HepG2 (cell line): ENCODE measurements around the gene TBCD. TPM values are rescaled to one million over a fixed set of nuclear protein-coding genes. Genes with fewer than 3 reads are reported as not detected.

Experiments
- ATAC-seq: fragments of 200-7000 bp; cut with Tn5 transposase; 3 replicates; pipeline ENCODE4 v1.9.1; 2020; ENCODE audit warnings: mild to moderate bottlenecking, moderate library complexity
- BruUV-seq: library from RNA; stranded (reverse); fragments of 400-500 nt; replicated peaks from 2 replicates; lab custom pipeline; 2021; lab: Mats Ljungman, UMichigan
- CTCF ChIA-PET: fragments of 300-600 bp; formaldehyde crosslinking; extraction: SDS; loops from one replicate; lab custom pipeline; 2021; ENCODE audit warnings: low total read pairs, inconsistent platforms, low intra/inter-chr PET ratio; lab: Yijun Ruan, JAX
- POLR2A ChIA-PET: fragments of 350-600 bp; sonication (Branson Sonifier 250); formaldehyde crosslinking; loops from one replicate; lab custom pipeline; 2020; ENCODE audit warnings: antibody characterized with exemption, inconsistent platforms; lab: Yijun Ruan, JAX
- DNase-seq: peaks from one replicate; pipeline ENCODE4 v3.0.0-alpha.2; 2015; ENCODE audit warnings: low spot score
- FAIRE-seq: peaks from 3 replicates; lab custom pipeline; 2011; peaks lifted over from hg19 to GRCh38; lab: Jason Lieb, UNC
- H2AFZ ChIP-seq: one replicate; pipeline ENCODE4 v1.6.1; 2011; ENCODE audit warnings: low read length, inconsistent platforms
- H3K27ac ChIP-seq: fragments of 300-600 bp; 3 replicates; pipeline ENCODE4 v1.8.0; 2011; ENCODE audit warnings: mixed run types, mild to moderate bottlenecking, mixed read lengths, low read length, inconsistent platforms; ENCODE audit not compliant: insufficient read depth; ENCODE audit errors: extremely low read length
- H3K27me3 ChIP-seq, 2 experiments: fragments of 200-600 bp in 1 of 2; 2 replicates in 1 of 2; 3 replicates in 1 of 2; pipeline versions ENCODE4 v1.6.0 to v1.8.0; 2011; ENCODE audit warnings: low read length in 2 of 2, mild to moderate bottlenecking in 2 of 2, moderate library complexity in 2 of 2, inconsistent platforms in 1 of 2; ENCODE audit not compliant: insufficient read depth in 2 of 2, control insufficient read depth in 1 of 2
- H3K36me3 ChIP-seq, 2 experiments: fragments of 200-600 bp in 1 of 2; replicated peaks in 1 of 2; 2 replicates in 1 of 2; 3 replicates in 1 of 2; pipeline versions ENCODE4 v1.5.1 to v1.8.0; 2011; ENCODE audit warnings: low read length in 2 of 2, inconsistent platforms in 1 of 2; ENCODE audit not compliant: insufficient read depth in 2 of 2, control insufficient read depth in 1 of 2
- H3K4me1 ChIP-seq: 2 replicates; pipeline ENCODE4 v1.5.1; 2012; ENCODE audit warnings: low read length, inconsistent platforms; ENCODE audit not compliant: insufficient read depth
- H3K4me2 ChIP-seq: 2 replicates; pipeline ENCODE4 v1.6.0; 2011; ENCODE audit warnings: low read depth, low read length, inconsistent platforms
- H3K4me3 ChIP-seq, 3 experiments: fragments of 200-600 bp in 1 of 3; sonication (generic), shearing (Covaris generic) in 1 of 3; replicated peaks in 1 of 3; 2 replicates each; pipeline ENCODE4 v1.5.1; 2011 to 2016; ENCODE audit warnings: low read length in 3 of 3, inconsistent platforms in 2 of 3, low read depth in 2 of 3, mild to moderate bottlenecking in 2 of 3, control low read depth in 1 of 3, mixed read lengths in 1 of 3; ENCODE audit not compliant: insufficient read depth in 1 of 3
- H3K79me2 ChIP-seq: one replicate; pipeline ENCODE4 v1.6.1; 2011; ENCODE audit warnings: low read length, inconsistent platforms; ENCODE audit not compliant: insufficient read depth
- H3K9ac ChIP-seq: 2 replicates; pipeline ENCODE4 v1.6.0; 2011; ENCODE audit warnings: mild to moderate bottlenecking, low read depth, low read length, inconsistent platforms; ENCODE audit not compliant: insufficient read depth
- H3K9me3 ChIP-seq: 2 replicates; pipeline ENCODE4 v1.5.1; 2012; ENCODE audit warnings: mild to moderate bottlenecking, low read length
- H4K20me1 ChIP-seq: 2 replicates; pipeline ENCODE4 v1.6.0; 2011; ENCODE audit warnings: inconsistent platforms, mild to moderate bottlenecking, low read length, moderate library complexity; ENCODE audit not compliant: insufficient read depth
- ADNP ChIP-seq: sonication (generic); formaldehyde crosslinking; IDR thresholded peaks from 2 replicates; pipeline ENCODE4 v1.4.0; 2020; ENCODE audit warnings: missing genetic modification reagents
- GABPB1 ChIP-seq: IDR thresholded peaks from 2 replicates; pipeline ENCODE4 v1.6.1; 2016; ENCODE audit warnings: mild to moderate bottlenecking, missing genetic modification reagents, moderate library complexity, missing compliant biosample characterization
- HDAC2 ChIP-seq: sonication (generic); formaldehyde crosslinking; IDR thresholded peaks from 2 replicates; pipeline ENCODE4 v1.4.0; 2020; ENCODE audit warnings: missing genetic modification reagents
- HNF4A ChIP-seq: sonication (generic); formaldehyde crosslinking; IDR thresholded peaks from 2 replicates; pipeline ENCODE4 v1.4.0; 2020; ENCODE audit warnings: missing genetic modification reagents
- KDM1A ChIP-seq: IDR thresholded peaks from 2 replicates; pipeline ENCODE4 v1.6.1; 2016; ENCODE audit warnings: missing compliant biosample characterization
- NCOR1 ChIP-seq: fragments of 200-600 bp; sonication (generic); IDR thresholded peaks from 2 replicates; pipeline ENCODE4 v1.7.0; 2017; ENCODE audit warnings: antibody characterized with exemption, low read length, borderline replicate concordance
- NFYB ChIP-seq: sonication (generic); formaldehyde crosslinking; IDR thresholded peaks from 2 replicates; pipeline ENCODE4 v1.4.0; 2020; ENCODE audit warnings: missing genetic modification reagents
- PRMT3 ChIP-seq: sonication (generic); formaldehyde crosslinking; IDR thresholded peaks from 2 replicates; pipeline ENCODE4 v1.8.1; 2022; ENCODE audit warnings: low read depth, mild to moderate bottlenecking, moderate library complexity, missing genetic modification reagents, borderline replicate concordance
- YEATS4 ChIP-seq: sonication (generic); formaldehyde crosslinking; IDR thresholded peaks from 2 replicates; pipeline ENCODE4 v1.4.0; 2020; ENCODE audit warnings: missing genetic modification reagents, borderline replicate concordance
- ZNF772 ChIP-seq: sonication (generic); formaldehyde crosslinking; IDR thresholded peaks from 2 replicates; pipeline ENCODE4 v1.5.0; 2020; ENCODE audit warnings: mild to moderate bottlenecking, missing genetic modification reagents
- ZSCAN25 ChIP-seq: sonication (generic); formaldehyde crosslinking; IDR thresholded peaks from 2 replicates; pipeline ENCODE4 v1.8.0; 2022; ENCODE audit warnings: mild to moderate bottlenecking, missing genetic modification reagents
- WGBS: methylation state at CpG from one replicate; pipeline ENCODE4 v1.1.6; 2017; ENCODE audit warnings: low lambda C conversion rate; 5-methylcytosine and 5-hydroxymethylcytosine counted together
- in situ Hi-C: cut with HindIII; loops from 2 replicates; pipeline ENCODE4 v1.10.0; 2017; ENCODE audit warnings: low pct_unique_long_range_greater_than_20kb; ENCODE audit not compliant: extremely low pct_ligation_motif_present
- intact Hi-C: fragments of 100-400 bp; cut with micrococcal nuclease; formaldehyde crosslinking; loops from one replicate; pipeline ENCODE4 v1.10.0; 2022; ENCODE audit not compliant: unreplicated experiment
- polyA plus RNA-seq, 8 experiments: library from polyadenylated mRNA; depleted of rRNA in 3 of 8; stranded (reverse) in 7 of 8; unstranded in 1 of 8; fragments of >200 nt; fragmentation: Illumina TruSeq in 4 of 8; extraction: Trizol in 4 of 8; gene quantifications; 2 replicates each; pipeline versions ENCODE4 v1.2.1 to v1.2.3, GENCODE V29; 2011 to 2016; ENCODE audit warnings: low read depth in 4 of 8, missing spikeins in 1 of 8, mixed read lengths in 1 of 8; ENCODE audit not compliant: insufficient read depth in 1 of 8
- total RNA-seq, 5 experiments: library from RNA; depleted of rRNA; stranded (reverse); fragments of >200 nt; fragmentation: Illumina TruSeq; extraction: Trizol; gene quantifications; 2 replicates each; pipeline ENCODE4 v1.2.3, GENCODE V29; 2016; ENCODE audit warnings: low read depth in 1 of 5
- TF ChIP-seq, protein P1 (sequence below): sonication (generic); formaldehyde crosslinking; IDR thresholded peaks from 2 replicates; pipeline ENCODE4 v1.8.0; 2022; ENCODE audit warnings: mild to moderate bottlenecking, missing genetic modification reagents, borderline replicate concordance
- TF ChIP-seq, protein P2 (sequence below): sonication (generic); formaldehyde crosslinking; conservative IDR thresholded peaks from 2 replicates; pipeline ENCODE4 v1.4.0; 2020; ENCODE audit warnings: missing genetic modification reagents
- TF ChIP-seq, protein P3 (sequence below): sonication (generic); formaldehyde crosslinking; IDR thresholded peaks from 2 replicates; pipeline ENCODE4 v1.5.1; 2020; ENCODE audit warnings: missing genetic modification reagents, mild to moderate bottlenecking, borderline replicate concordance
- TF ChIP-seq, protein P4 (sequence below): sonication (generic); formaldehyde crosslinking; IDR thresholded peaks from 2 replicates; pipeline ENCODE4 v1.4.0; 2020; ENCODE audit warnings: missing genetic modification reagents

The TBCD gene
- total and polyA plus RNA-seq, 2 of the 13 experiments (the other 11 are each of a cell fraction or from before 2014, with no cell fraction given) = 33.9 to 54.8 TPM

DNA sequence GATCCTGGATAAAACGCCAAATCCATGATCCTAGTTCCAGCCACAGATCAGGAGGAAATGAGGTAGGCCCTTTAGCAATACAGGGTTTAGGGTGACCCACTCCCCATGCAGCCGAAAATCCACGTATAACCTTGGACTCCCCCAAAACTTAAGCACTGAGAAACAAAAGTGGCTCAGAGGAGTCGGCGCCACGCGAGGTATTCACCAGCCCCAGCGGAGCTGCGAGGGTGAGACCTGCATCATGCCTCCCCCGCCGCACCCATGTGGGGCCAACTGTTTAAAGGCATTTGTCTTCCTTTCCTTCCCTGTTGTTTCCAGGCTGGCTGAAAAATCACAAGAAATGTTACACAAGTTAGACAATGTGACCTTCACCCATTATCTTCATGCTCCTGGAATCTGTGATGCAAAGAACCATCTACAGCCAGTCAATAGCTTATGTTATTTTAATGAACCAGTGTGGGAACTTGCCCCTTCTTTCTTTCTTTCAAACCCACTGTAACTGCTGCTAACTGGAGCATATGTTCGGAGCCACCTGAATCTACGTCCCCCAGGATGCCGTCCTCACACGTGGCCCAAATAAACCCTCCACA is 229.4 kb downstream of the TBCD start:
- 95% methylated on average over 15 of the region's 15 CpGs for WGBS
- ATAC-seq (no peak), FAIRE-seq (no peak), DNase-seq (no peak)
- TF ChIP-seq NFYB (CRISPR knock-in tag) = no peak
- no peak for TF ChIP-seq YEATS4 (CRISPR knock-in tag)
- TF ChIP-seq, protein P1, sequence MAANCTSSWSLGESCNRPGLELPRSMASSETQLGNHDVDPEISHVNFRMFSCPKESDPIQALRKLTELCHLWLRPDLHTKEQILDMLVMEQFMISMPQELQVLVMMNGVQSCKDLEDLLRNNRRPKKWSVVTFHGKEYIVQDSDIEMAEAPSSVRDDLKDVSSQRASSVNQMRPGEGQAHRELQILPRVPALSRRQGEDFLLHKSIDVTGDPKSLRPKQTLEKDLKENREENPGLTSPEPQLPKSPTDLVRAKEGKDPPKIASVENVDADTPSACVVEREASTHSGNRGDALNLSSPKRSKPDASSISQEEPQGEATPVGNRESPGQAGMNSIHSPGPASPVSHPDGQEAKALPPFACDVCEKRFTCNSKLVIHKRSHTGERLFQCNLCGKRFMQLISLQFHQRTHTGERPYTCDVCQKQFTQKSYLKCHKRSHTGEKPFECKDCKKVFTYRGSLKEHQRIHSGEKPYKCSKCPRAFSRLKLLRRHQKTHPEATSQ (CRISPR knock-in tag) = no peak
- no peak for TF ChIP-seq GABPB1 (CRISPR knock-in tag)
- TF ChIP-seq, protein P2, sequence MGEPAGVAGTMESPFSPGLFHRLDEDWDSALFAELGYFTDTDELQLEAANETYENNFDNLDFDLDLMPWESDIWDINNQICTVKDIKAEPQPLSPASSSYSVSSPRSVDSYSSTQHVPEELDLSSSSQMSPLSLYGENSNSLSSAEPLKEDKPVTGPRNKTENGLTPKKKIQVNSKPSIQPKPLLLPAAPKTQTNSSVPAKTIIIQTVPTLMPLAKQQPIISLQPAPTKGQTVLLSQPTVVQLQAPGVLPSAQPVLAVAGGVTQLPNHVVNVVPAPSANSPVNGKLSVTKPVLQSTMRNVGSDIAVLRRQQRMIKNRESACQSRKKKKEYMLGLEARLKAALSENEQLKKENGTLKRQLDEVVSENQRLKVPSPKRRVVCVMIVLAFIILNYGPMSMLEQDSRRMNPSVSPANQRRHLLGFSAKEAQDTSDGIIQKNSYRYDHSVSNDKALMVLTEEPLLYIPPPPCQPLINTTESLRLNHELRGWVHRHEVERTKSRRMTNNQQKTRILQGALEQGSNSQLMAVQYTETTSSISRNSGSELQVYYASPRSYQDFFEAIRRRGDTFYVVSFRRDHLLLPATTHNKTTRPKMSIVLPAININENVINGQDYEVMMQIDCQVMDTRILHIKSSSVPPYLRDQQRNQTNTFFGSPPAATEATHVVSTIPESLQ (CRISPR knock-in tag) = no peak
- TF ChIP-seq, protein P3, sequence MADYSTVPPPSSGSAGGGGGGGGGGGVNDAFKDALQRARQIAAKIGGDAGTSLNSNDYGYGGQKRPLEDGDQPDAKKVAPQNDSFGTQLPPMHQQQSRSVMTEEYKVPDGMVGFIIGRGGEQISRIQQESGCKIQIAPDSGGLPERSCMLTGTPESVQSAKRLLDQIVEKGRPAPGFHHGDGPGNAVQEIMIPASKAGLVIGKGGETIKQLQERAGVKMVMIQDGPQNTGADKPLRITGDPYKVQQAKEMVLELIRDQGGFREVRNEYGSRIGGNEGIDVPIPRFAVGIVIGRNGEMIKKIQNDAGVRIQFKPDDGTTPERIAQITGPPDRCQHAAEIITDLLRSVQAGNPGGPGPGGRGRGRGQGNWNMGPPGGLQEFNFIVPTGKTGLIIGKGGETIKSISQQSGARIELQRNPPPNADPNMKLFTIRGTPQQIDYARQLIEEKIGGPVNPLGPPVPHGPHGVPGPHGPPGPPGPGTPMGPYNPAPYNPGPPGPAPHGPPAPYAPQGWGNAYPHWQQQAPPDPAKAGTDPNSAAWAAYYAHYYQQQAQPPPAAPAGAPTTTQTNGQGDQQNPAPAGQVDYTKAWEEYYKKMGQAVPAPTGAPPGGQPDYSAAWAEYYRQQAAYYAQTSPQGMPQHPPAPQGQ (CRISPR knock-in tag) = no peak
- TF ChIP-seq NCOR1 = no peak
- no peak for TF ChIP-seq ZSCAN25
- TF ChIP-seq, protein P4, sequence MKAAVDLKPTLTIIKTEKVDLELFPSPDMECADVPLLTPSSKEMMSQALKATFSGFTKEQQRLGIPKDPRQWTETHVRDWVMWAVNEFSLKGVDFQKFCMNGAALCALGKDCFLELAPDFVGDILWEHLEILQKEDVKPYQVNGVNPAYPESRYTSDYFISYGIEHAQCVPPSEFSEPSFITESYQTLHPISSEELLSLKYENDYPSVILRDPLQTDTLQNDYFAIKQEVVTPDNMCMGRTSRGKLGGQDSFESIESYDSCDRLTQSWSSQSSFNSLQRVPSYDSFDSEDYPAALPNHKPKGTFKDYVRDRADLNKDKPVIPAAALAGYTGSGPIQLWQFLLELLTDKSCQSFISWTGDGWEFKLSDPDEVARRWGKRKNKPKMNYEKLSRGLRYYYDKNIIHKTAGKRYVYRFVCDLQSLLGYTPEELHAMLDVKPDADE (CRISPR knock-in tag) = no peak
- no peak for TF ChIP-seq PRMT3 (CRISPR knock-in tag)
- no peak for TF ChIP-seq ZNF772
- no peak for TF ChIP-seq HDAC2 (CRISPR knock-in tag)
- TF ChIP-seq KDM1A (CRISPR knock-in tag) = no peak
- no peak for TF ChIP-seq HNF4A
- no peak for TF ChIP-seq ADNP (CRISPR knock-in tag)
- in situ Hi-C loops (no loop called here), intact Hi-C loops (no loop called here)
- no peak overlapping the region for H3K4me3 ChIP-seq
- POLR2A ChIA-PET = no interaction called here
- no peaks in the 10 kb centered on the region for H3K27me3 ChIP-seq
- H3K9me3 ChIP-seq = no peaks in the 10 kb centered on the region
- H2AFZ ChIP-seq = no peak overlapping the region
- no TSS peak for BruUV-seq
- CTCF ChIA-PET = no interaction called here
- no peak overlapping the region for H3K27ac ChIP-seq
- peaks cover 12% of the 10 kb centered on the region for H3K4me1 ChIP-seq
- no peak overlapping the region for H3K9ac ChIP-seq
- no peaks in the 10 kb centered on the region for H4K20me1 ChIP-seq
- no peaks in the 10 kb centered on the region; a peak in 2 of 5 replicates for H3K36me3 ChIP-seq
- no peaks in the 10 kb centered on the region for H3K79me2 ChIP-seq
- H3K4me2 ChIP-seq = no peak overlapping the region
